NOMO-1 (cell line): ENCODE data around the gene ZNF814.
A peak's percentile ranks its signal among the peaks of the same experiment; 100 is the strongest.
"Not testable (repeated sequence)": the region's sequence is repeated elsewhere in the genome, so short reads cannot be mapped to it uniquely, and the experiment has no call there.

Experiments used
- DNase-seq, 2 experiments: peaks; one replicate each; lab custom pipeline; 2025; ENCODE audit not compliant: unreplicated experiment in 2 of 2; lab: John Stamatoyannopoulos, UW

The ZNF814 gene

DNA sequence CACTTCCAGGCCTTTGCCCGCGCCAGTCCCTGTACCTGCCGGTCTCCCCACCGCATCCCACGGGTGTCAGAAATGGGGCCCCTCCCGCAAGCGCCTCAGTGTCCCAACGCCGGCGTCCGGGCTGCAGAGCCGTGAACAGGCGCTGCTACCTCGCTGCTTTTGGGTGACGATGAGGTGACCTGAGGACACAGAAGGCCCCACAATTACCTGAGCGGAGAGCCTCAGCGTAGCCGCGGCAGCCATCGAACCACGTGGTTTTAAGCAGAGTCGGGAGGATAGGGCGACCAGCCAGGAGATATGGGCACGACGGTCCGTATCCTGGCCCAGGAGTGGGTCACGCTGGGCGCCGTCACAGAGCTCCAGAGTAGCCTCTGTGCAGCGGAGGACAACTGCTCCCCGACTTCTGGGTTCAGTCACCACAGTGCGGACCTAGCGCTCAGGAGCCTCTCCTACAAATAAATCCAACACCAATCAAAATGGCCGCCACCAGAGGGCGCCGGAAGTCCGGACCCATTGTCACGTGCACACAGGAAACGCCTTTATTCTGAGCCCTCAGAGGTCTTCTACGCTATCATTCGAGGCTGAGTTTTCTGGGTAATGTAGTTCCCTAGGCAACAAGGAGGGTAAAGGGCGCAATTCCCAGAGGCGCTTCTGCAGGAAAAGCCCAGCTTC lies at the start of gene ZNF814:
Gene ZNF814, minus strand, starts transcription at position 478 of the 672 bp plus-strand sequence. Its CDS starts 235 bp downstream, at position 243.
- no peak for DNase-seq

GRCh38 chr19:57935731-57936130 lies 46.9 kb upstream of the ZNF814 start:
- DNase-seq = no peak

DNA sequence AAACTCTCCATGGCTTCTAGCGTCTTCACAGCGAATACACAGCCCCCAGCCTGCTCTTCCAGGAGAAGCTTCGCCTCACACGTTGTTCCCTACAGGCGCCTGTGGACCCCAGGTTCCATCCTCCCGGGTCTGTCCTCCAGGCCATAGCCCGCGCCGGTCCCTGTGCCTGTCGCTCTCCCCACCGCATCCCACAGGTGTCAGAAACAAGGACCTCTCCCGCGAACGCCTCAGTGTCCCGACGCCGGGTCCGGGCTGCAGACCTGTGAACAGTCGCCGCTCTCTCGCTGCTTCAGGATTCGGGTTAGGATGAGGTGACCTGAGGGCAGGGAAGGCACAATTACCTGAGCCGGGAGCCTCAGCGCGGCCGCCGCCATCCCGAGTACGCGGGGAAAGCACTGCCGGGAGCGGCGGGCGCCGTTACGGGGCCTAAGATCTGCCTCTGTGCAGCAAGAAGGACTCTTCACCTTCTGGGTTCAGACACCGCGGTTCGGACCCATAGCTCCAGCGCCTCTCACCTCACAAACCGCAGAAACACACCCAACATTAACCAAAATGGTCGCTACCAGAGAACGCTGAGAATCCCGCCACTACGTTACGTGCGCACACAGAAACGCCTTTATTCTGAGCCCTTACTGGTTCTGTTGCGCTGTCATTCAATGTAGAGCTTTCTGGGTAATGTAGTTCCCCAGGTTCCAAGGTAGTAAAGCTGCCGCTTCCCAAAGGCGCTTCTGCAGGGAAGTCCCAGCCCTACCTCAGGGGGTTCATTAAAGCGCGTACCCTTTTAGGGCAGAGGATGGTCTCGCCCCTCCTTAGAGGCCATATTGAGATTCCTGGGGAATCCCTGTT lies 46.2 kb upstream of the ZNF814 start, which contains the start of gene ZNF418:
Gene ZNF418, minus strand, starts transcription at position 583 of the 846 bp plus-strand sequence. CDS start 1,580 bp downstream, outside the sequence.
- no peak for DNase-seq

DNA sequence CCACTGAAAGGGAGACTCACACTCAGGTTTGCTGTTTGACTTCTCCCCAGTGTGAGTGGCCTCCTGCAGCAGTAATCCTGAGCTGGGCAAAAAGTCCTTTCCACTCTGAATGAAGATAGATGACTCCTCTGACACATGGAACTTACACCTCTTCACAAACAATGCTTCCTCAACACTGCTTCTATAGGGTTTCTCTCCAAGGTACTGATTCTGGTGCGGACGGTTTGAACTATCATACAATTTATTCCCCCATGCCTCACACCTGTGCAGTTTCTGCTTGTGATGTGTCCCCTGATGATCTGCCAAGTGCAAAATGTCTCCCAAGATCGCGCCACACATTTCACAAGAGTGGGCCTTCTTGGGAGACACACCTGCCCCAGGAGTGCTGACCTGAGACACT lies 38.8 kb upstream of the ZNF814 start:
- DNase-seq = no peak

- DNase-seq = peak; percentile 91 to 96
These were observed 27.5 kb upstream of the ZNF814 start, which contains the start of gene ZNF417 for GRCh38 chr19:57916168-57916995. Gene ZNF417 (minus strand): TSS chr19:57916592. CDS start chr19:57916411, 181 bp downstream.

- no peak for DNase-seq
These were observed 25.7 kb upstream of the ZNF814 start for GRCh38 chr19:57914531-57914930.

DNA sequence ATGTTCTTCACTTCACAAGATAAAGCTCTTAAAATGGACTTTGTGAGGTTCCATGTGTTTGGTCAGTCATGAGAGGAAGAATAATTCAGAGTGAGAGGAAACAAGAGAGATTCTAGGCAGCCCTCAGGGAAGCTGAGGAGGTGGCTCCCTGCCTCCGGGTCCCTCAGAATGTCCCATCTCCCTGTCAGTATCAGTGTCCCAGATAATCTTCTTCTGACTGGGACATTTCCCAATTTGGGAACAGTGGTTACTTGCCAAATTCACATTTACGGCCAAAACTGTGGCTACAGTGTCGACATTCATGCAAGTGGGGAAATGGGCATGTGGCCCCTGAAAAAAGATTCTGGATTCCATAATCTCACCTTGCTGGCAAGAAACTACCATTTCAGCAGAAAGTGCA lies 18.6 kb upstream of the ZNF814 start:
- no peak for DNase-seq

DNA sequence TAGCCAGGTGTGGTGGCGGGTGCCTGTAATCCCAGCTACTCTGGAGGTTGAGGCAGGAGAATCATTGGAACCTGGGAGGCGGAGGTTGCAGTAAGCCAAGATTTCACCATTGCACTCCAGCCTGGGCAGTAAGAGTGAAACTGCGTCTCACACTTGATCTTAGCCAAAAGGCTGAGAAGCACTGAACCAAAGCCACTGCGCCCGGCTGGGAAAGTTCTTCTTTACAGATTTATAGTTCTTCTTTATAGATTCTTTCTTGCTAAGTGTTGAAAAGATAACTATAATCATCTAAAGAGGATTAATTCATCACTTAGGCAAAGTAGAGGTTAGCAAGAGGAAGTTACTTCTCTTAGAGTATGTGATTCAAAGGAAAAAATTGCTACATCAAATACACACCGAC lies 16.4 kb upstream of the ZNF814 start:
- DNase-seq = no peak

- DNase-seq = no peak
These were observed 14.9 kb upstream of the ZNF814 start for GRCh38 chr19:57903618-57904184.

DNA sequence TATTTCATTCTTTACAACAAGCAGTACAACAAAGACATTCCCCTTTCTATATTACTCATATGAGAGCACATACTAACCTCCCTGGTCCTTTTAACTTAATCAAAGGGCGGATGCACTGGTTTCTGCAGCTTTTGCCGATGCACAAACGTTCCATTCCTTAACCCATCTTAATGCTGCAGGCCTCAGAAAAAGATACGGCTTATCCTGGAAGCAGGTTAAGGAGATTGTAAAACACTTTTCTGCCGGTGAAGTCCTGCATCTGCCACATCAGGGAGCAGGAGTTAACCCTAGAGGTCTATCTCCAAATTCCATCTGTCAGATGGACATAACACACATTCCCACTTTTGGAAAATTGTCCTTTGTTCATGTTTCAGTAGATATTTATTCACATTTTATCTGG lies 11.5 kb upstream of the ZNF814 start:
- no peak for DNase-seq

GRCh38 chr19:57890706-57891105 lies 1.9 kb upstream of the ZNF814 start:
- not testable (repeated sequence) for DNase-seq

GRCh38 chr19:57888107-57888559 lies 704 bp downstream of the ZNF814 start:
- no peak for DNase-seq

DNA sequence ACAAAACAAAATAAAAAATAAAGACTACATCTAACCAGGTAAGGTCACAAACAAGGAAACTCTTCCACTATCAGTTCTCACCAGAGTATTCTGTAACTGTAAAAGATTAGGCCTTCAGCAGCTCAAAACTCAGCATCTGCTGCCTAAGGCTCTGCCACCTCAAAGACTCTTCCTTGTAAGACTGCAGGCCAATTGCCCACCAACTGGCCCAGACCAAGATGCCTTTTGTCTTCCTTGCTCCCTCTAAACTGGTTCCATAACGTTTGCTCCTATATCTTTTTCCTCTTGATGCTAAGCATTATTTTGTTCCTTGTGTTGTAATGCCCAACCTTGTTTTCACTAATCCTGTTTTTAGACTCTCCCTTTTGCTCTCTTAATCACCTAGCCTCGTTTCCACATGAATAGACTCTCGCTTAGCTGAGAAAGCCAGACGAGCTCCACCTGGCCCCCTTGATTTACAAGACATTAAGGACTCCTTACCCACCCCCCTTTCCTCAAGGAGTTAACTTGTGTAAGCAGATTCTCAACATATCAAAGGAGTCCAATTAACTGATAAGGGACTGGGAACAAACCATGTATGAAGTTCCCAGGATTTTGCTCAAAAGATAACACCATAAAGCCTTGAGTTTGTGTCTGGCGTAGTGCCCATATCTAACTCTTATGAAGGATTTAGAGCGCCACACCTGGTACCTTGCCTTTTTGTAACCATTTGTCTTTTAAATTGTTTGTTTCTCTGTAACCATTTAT lies 1.5 kb downstream of the ZNF814 start:
- DNase-seq = no peak

GRCh38 chr19:57886046-57886445 lies 2.8 kb downstream of the ZNF814 start:
- no peak for DNase-seq

GRCh38 chr19:57873883-57874799 lies 14.7 kb downstream of the ZNF814 start:
- DNase-seq = not testable (repeated sequence)

GRCh38 chr19:57872450-57872849 lies 16.4 kb downstream of the ZNF814 start:
- DNase-seq = no peak

GRCh38 chr19:57870225-57870624 lies 18.6 kb downstream of the ZNF814 start:
- no peak for DNase-seq

DNA sequence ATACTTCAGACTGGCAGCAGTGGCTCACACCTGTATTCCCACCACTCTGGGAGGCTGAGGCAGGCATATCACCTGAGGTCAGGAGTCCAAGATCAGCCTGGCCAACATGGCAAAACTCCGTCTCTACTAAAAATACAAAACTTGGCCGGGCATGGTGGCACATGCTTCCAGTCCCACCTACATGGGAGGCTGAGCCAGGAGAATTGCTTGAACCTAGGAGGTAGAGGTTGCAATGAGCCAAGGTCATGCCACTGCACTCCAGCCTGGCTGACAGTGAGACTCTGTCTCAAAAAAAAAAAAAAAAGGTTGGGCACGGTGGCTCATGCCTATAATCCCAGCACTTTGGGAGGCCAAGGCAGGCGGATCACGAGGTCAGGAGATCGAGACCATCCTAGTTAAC lies 19.2 kb downstream of the ZNF814 start:
- not testable (repeated sequence) for DNase-seq
